Smooth muscle cell (in vitro differentiated cells): ENCODE data around the gene GLIS1. TPM values are rescaled to one million over a fixed set of nuclear protein-coding genes. Genes with fewer than 3 reads are reported as not detected.

Source experiments
- DNase-seq: peaks from one replicate; lab custom pipeline; 2025; ENCODE audit not compliant: unreplicated experiment; lab: John Stamatoyannopoulos, UW
- H2AFZ ChIP-seq: fragments of 200-600 bp; sonication (generic); 2 replicates; pipeline ENCODE4 v1.6.0; 2016; ENCODE audit warnings: antibody characterized with exemption, low read depth, mild to moderate bottlenecking
- H3F3A ChIP-seq: fragments of 200-600 bp; sonication (generic); 2 replicates; pipeline ENCODE4 v1.6.0; 2017; ENCODE audit warnings: antibody characterized with exemption, low read depth
- H3K27ac ChIP-seq: fragments of 200-600 bp; sonication (generic); 2 replicates; pipeline ENCODE4 v1.5.1; 2016; ENCODE audit warnings: low read depth, mild to moderate bottlenecking
- H3K27me3 ChIP-seq: fragments of 200-600 bp; sonication (generic); 2 replicates; pipeline ENCODE4 v1.6.1; 2016; ENCODE audit warnings: low read depth, mild to moderate bottlenecking
- H3K36me3 ChIP-seq: fragments of 200-600 bp; sonication (generic); 2 replicates; pipeline ENCODE4 v1.5.1; 2016; ENCODE audit warnings: low read depth
- H3K4me1 ChIP-seq: fragments of 200-600 bp; sonication (generic); 2 replicates; pipeline ENCODE4 v1.5.1; 2016; ENCODE audit warnings: low read depth
- H3K4me2 ChIP-seq: fragments of 200-600 bp; sonication (generic); 2 replicates; pipeline ENCODE4 v1.6.0; 2016; ENCODE audit warnings: mild to moderate bottlenecking
- H3K4me3 ChIP-seq: fragments of 200-600 bp; sonication (generic); 2 replicates; pipeline ENCODE4 v1.5.1; 2016; ENCODE audit warnings: mild to moderate bottlenecking
- H3K79me2 ChIP-seq: fragments of 200-600 bp; sonication (generic); 2 replicates; pipeline ENCODE4 v1.6.0; 2016; ENCODE audit warnings: low read depth, mild to moderate bottlenecking
- H3K9ac ChIP-seq: fragments of 200-600 bp; sonication (generic); 2 replicates; pipeline ENCODE4 v1.6.0; 2016; ENCODE audit warnings: low read depth
- H3K9me3 ChIP-seq: fragments of 200-600 bp; sonication (generic); replicated peaks from 2 replicates; pipeline ENCODE4 v1.5.1; 2016; ENCODE audit warnings: low read depth
- H4K20me1 ChIP-seq: fragments of 200-600 bp; sonication (generic); 2 replicates; pipeline ENCODE4 v1.6.0; 2016; ENCODE audit warnings: low read depth
- CTCF ChIP-seq: fragments of 200-600 bp; sonication (generic); IDR thresholded peaks from 2 replicates; pipeline ENCODE4 v1.5.1; 2017; ENCODE audit warnings: borderline replicate concordance, mild to moderate bottlenecking, antibody characterized with exemption; ENCODE audit not compliant: insufficient read depth, poor library complexity, severe bottlenecking
- WGBS: methylation state at CpG from one replicate; pipeline ENCODE4 v1.1.7; 2016; ENCODE audit warnings: low lambda C conversion rate; 5-methylcytosine and 5-hydroxymethylcytosine counted together
- polyA plus RNA-seq: library from polyadenylated mRNA; unstranded; fragments of >200 nt; fragmentation: Nextera tagmentation; extraction: Ambion mirVana; gene quantifications from 2 replicates; pipeline ENCODE4 v1.2.1, GENCODE V29; 2016
- total RNA-seq: library from RNA; depleted of rRNA; stranded (reverse); fragments of >200 nt; gene quantifications from 2 replicates; pipeline ENCODE4 v1.2.3, GENCODE V29; 2014

The GLIS1 gene
- total and polyA plus RNA-seq, 2 experiments from 2014 or later: 0.36 to 4.9 TPM

- WGBS: 87% methylated on average over 20 of the region's 20 CpGs
- TF ChIP-seq CTCF: no peak
- Histone ChIP-seq H3K9me3 (no peaks in the 10 kb centered on the region), H3K9ac (no peak overlapping the region), H3K27me3 (no peaks in the 10 kb centered on the region), H3K27ac (no peak overlapping the region), H4K20me1 (no peaks in the 10 kb centered on the region), H3K4me2 (peak overlapping the region; percentile 59), H3K79me2 (no peaks in the 10 kb centered on the region), H3K36me3 (no peaks in the 10 kb centered on the region), H3K4me1 (peaks cover 20% of the 10 kb centered on the region), H3F3A (no peaks in the 10 kb centered on the region), H2AFZ (no peak overlapping the region), H3K4me3 (no peak overlapping the region)
- no peak for DNase-seq
These were observed 239.4 kb downstream of the GLIS1 start for GRCh38 chr1:53499257-53500203.

- Histone ChIP-seq H4K20me1 (no peaks in the 10 kb centered on the region), H3K4me2 (no peak overlapping the region), H2AFZ (no peak overlapping the region), H3K9me3 (no peaks in the 10 kb centered on the region), H3K27me3 (no peaks in the 10 kb centered on the region), H3K4me3 (no peak overlapping the region), H3K9ac (no peak overlapping the region), H3F3A (no peaks in the 10 kb centered on the region), H3K36me3 (no peaks in the 10 kb centered on the region), H3K79me2 (no peaks in the 10 kb centered on the region), H3K27ac (no peak overlapping the region), H3K4me1 (peaks cover 15% of the 10 kb centered on the region)
- TF ChIP-seq CTCF: no peak
- 56% methylated on average over 9 of the region's 9 CpGs for WGBS
- no peak for DNase-seq
These were observed 240.3 kb downstream of the GLIS1 start for GRCh38 chr1:53498555-53499131.

GRCh38 chr1:53495633-53496345 lies 243.2 kb downstream of the GLIS1 start:
- no peaks in the 10 kb centered on the region for H4K20me1 ChIP-seq
- H3K27ac ChIP-seq: no peak overlapping the region
- no peak overlapping the region for H3K4me3 ChIP-seq
- peaks cover 7% of the 10 kb centered on the region for H3K4me1 ChIP-seq
- H3K36me3 ChIP-seq: no peaks in the 10 kb centered on the region
- no peak for TF ChIP-seq CTCF
- H3K4me2 ChIP-seq: no peak overlapping the region
- no peaks in the 10 kb centered on the region for H3K9me3 ChIP-seq
- H3F3A ChIP-seq: no peaks in the 10 kb centered on the region
- no peak for DNase-seq
- no peak overlapping the region for H2AFZ ChIP-seq
- WGBS: 81% methylated on average over 8 of the region's 8 CpGs
- H3K79me2 ChIP-seq: no peaks in the 10 kb centered on the region
- no peak overlapping the region for H3K9ac ChIP-seq
- H3K27me3 ChIP-seq: no peaks in the 10 kb centered on the region
